ENCODE data around the gene PTPRJ. TPM values are rescaled to one million over a fixed set of nuclear protein-coding genes. Genes with fewer than 3 reads are reported as not detected.

PTPRJ gene
- total and polyA plus RNA-seq, 2 experiments from 2014 or later, result 4.5 to 9.5 TPM

DNA sequence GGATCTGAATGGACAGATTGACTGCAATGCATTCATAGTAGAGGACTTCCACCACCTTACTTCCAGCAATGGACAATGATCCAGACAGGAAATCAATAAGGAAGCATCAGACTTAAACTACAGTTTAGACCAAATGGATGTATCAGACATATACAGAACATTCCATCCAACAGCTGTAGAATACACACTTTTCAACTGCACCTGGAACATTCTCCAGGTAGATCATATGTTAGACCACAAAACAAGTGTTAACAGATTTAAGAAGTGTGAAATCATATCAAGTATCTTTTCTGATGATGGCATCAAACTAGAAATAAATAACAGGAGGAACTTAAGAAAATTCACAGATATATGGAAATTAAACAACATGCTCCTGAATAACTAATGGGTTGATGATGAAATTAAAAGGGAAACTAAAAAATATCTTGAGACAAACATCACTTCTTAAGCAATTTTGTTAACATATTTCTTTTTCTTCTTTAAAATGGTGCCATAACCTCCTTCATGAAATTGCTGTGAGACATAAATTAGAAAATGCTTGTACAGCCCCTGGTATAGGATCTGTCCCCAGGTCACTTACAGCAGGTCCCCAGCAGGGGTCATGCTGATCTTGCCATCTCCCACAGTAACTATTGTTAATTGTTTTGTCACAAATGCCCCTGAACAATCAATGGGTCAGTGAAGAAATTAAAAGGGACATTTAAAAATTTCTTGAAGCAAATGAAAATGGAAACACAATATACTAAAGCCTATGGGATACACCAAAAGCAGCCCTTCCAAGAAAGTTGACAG, 136.3 kb downstream of the PTPRJ start:
- peak; percentile 40 for DNase-seq
- TF ChIP-seq EZH2phosphoT487 (IDR thresholded peaks at IDR 0.05; ENCODE audit: insufficient read depth, low read depth), result no peak
- no peak for TF ChIP-seq EZH2 (IDR thresholded peaks at IDR 0.05; ENCODE audit: insufficient read depth, poor library complexity, severe bottlenecking)
- Histone ChIP-seq H3F3A (ENCODE audit: insufficient read depth) (no peaks in the 10 kb centered on the region), H3K4me2 (ENCODE audit: unreplicated experiment) (no peak overlapping the region), H3K27me3 (replicated peaks; ENCODE audit: insufficient read depth) (no peaks in the 10 kb centered on the region), H3K27ac (no peak overlapping the region), H3K4me1 (ENCODE audit: insufficient read depth) (no peaks in the 10 kb centered on the region), H3K9ac (no peak overlapping the region), H3K4me3 (no peak overlapping the region), H4K20me1 (ENCODE audit: insufficient read depth) (no peaks in the 10 kb centered on the region), H3K9me2 (ENCODE audit: insufficient read depth) (no peaks in the 10 kb centered on the region), H3K36me3 (ENCODE audit: low read depth) (peaks cover 11% of the 10 kb centered on the region; the same call in 1 of the 2 replicates), H3K79me2 (ENCODE audit: insufficient read depth) (no peaks in the 10 kb centered on the region), H2AFZ (no peak overlapping the region), H3K9me3 (ENCODE audit: low read depth) (no peaks in the 10 kb centered on the region)
- in situ Hi-C loops (cut with MboI), result loop anchor here (10.0 kb wide), 1 partner anchor 132 kb away; the partner anchor contains the start of gene PTPRJ

DNA sequence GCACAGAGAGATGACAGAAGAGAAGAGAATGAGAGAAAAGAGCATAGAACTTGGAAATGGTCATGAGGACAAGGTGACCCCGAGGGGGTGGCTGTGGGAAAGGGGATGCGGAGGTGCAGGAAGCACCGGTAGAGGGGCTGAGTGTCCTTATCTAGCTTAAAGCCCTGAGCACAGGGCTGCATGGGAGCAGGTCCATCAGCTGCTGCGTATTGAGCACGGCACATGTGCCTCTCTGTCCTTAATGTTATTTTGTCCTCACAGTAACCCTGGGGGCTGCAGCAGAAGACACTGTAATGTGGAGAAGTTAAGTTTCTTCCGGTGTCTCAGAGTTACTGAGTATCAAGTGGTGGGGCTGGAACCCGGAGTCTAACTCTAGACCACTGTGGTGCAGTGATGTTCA, 141.9 kb downstream of the PTPRJ start:
- Histone ChIP-seq H3K79me2 (ENCODE audit: insufficient read depth) (no peaks in the 10 kb centered on the region), H3K9ac (no peak overlapping the region), H3K4me2 (ENCODE audit: unreplicated experiment) (no peak overlapping the region), H3K9me3 (ENCODE audit: low read depth) (no peaks in the 10 kb centered on the region), H3K4me1 (ENCODE audit: insufficient read depth) (no peaks in the 10 kb centered on the region), H3K9me2 (ENCODE audit: insufficient read depth) (no peaks in the 10 kb centered on the region), H3K36me3 (ENCODE audit: low read depth) (peaks cover 11% of the 10 kb centered on the region; the same call in 1 of the 2 replicates), H3K27me3 (replicated peaks; ENCODE audit: insufficient read depth) (no peaks in the 10 kb centered on the region), H3F3A (ENCODE audit: insufficient read depth) (no peaks in the 10 kb centered on the region), H3K27ac (no peak overlapping the region), H4K20me1 (ENCODE audit: insufficient read depth) (no peaks in the 10 kb centered on the region), H2AFZ (no peak overlapping the region), H3K4me3 (no peak overlapping the region)
- TF ChIP-seq EZH2 (IDR thresholded peaks at IDR 0.05; ENCODE audit: insufficient read depth, poor library complexity, severe bottlenecking), result no peak
- TF ChIP-seq EZH2phosphoT487 (IDR thresholded peaks at IDR 0.05; ENCODE audit: insufficient read depth, low read depth), result no peak
- 83 to 90% methylated on average over 7 of the region's 7 CpGs for WGBS, 2 experiments (ENCODE audit: low coverage in 1 of 2, low lambda C conversion rate in 2 of 2, missing lambda C conversion rate in 2 of 2)
- in situ Hi-C loops (cut with MboI), result no loop called here
- no peak for DNase-seq

DNA sequence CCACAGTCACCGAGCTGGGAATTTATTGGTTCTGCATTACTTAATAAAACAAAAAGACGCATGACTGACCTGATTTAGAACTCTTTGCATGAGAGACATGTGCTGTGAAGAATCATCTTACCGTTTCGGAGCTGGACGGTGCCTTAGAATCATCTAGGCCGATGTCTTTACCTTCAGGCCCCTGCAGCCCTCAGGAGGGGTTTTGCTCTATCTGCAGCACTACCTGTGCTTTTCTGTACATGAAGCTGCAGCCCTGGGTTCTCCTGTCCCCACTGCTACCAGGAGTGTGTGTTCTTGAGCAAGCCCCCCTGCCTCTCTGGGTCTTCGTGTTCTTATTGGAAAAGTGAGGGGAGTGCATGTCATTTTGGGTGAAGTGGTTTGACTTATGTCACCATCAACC, 142.3 kb downstream of the PTPRJ start:
- Histone ChIP-seq H4K20me1 (ENCODE audit: insufficient read depth) (no peaks in the 10 kb centered on the region), H3K27me3 (replicated peaks; ENCODE audit: insufficient read depth) (no peaks in the 10 kb centered on the region), H3K4me2 (ENCODE audit: unreplicated experiment) (no peak overlapping the region), H3K4me3 (no peak overlapping the region), H3K79me2 (ENCODE audit: insufficient read depth) (no peaks in the 10 kb centered on the region), H3K9me3 (ENCODE audit: low read depth) (no peaks in the 10 kb centered on the region), H3F3A (ENCODE audit: insufficient read depth) (no peaks in the 10 kb centered on the region), H3K9me2 (ENCODE audit: insufficient read depth) (no peaks in the 10 kb centered on the region), H2AFZ (no peak overlapping the region), H3K36me3 (ENCODE audit: low read depth) (peaks cover 11% of the 10 kb centered on the region; the same call in 1 of the 2 replicates), H3K9ac (no peak overlapping the region), H3K27ac (no peak overlapping the region), H3K4me1 (ENCODE audit: insufficient read depth) (no peaks in the 10 kb centered on the region)
- WGBS, 2 experiments (ENCODE audit: low coverage in 1 of 2, low lambda C conversion rate in 2 of 2, missing lambda C conversion rate in 2 of 2), result 86 to 89% methylated on average over 7 of the region's 7 CpGs
- no peak for DNase-seq
- TF ChIP-seq EZH2 (IDR thresholded peaks at IDR 0.05; ENCODE audit: insufficient read depth, poor library complexity, severe bottlenecking), result no peak
- TF ChIP-seq EZH2phosphoT487 (IDR thresholded peaks at IDR 0.05; ENCODE audit: insufficient read depth, low read depth), result no peak
- in situ Hi-C loops (cut with MboI), result no loop called here

DNA sequence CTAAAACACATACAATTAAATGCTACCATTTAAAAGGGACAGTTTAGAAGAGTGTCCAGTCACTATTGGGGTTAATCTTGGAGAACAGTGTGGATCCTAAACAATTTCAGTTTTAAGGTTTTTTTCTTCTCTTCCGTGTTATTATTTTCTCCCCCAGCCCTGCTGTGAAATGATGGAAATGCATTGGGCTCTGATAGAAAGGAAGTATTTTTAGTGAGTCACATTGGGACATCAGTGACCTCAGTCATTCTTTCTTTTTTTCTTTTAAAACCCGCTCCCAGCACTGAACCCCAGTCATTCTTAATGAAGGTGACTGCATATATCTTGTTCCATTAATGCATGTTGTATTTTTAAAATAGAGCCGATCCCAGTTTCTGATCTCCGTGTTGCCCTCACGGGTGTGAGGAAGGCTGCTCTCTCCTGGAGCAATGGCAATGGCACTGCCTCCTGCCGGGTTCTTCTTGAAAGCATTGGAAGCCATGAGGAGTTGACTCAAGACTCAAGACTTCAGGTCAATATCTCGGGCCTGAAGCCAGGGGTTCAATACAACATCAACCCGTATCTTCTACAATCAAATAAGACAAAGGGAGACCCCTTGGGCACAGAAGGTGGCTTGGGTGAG, 143.0 kb downstream of the PTPRJ start:
- Histone ChIP-seq H3K79me2 (ENCODE audit: insufficient read depth) (no peaks in the 10 kb centered on the region), H3K27ac (no peak overlapping the region), H3F3A (ENCODE audit: insufficient read depth) (no peaks in the 10 kb centered on the region), H4K20me1 (ENCODE audit: insufficient read depth) (no peaks in the 10 kb centered on the region), H3K36me3 (ENCODE audit: low read depth) (peaks cover 11% of the 10 kb centered on the region; the same call in 1 of the 2 replicates), H3K4me1 (ENCODE audit: insufficient read depth) (no peaks in the 10 kb centered on the region), H2AFZ (no peak overlapping the region), H3K9ac (no peak overlapping the region), H3K4me3 (no peak overlapping the region), H3K27me3 (replicated peaks; ENCODE audit: insufficient read depth) (no peaks in the 10 kb centered on the region), H3K9me3 (ENCODE audit: low read depth) (no peaks in the 10 kb centered on the region), H3K4me2 (ENCODE audit: unreplicated experiment) (no peak overlapping the region), H3K9me2 (ENCODE audit: insufficient read depth) (no peaks in the 10 kb centered on the region)
- DNase-seq, result no peak
- WGBS, 2 experiments (ENCODE audit: low coverage in 1 of 2, low lambda C conversion rate in 2 of 2, missing lambda C conversion rate in 2 of 2), result 95 to 96% methylated on average over 8 of the region's 8 CpGs
- in situ Hi-C loops (cut with MboI), result no loop called here
- no peak for TF ChIP-seq EZH2phosphoT487 (IDR thresholded peaks at IDR 0.05; ENCODE audit: insufficient read depth, low read depth)
- no peak for TF ChIP-seq EZH2 (IDR thresholded peaks at IDR 0.05; ENCODE audit: insufficient read depth, poor library complexity, severe bottlenecking)
